GM21723 (cell line): ENCODE data around the gene PKD2L1.
A peak's percentile ranks its signal among the peaks of the same experiment; 100 is the strongest.
"Not testable (repeated sequence)": the region's sequence is repeated elsewhere in the genome, so short reads cannot be mapped to it uniquely, and the experiment has no call there.

Experiments used
- ATAC-seq: cut with Tn5 transposase; IDR thresholded peaks from one replicate; pipeline ENCODE4 v1.9.1; 2021; ENCODE audit warnings: mild to moderate bottlenecking, moderate library complexity; ENCODE audit not compliant: unreplicated experiment

The PKD2L1 gene

GRCh38 chr10:100334762-100335161 lies 4.7 kb upstream of the PKD2L1 start:
- ATAC-seq, result no peak

- no peak for ATAC-seq
Observed at GRCh38 chr10:100333661-100334440, 3.8 kb upstream of the PKD2L1 start.

GRCh38 chr10:100333106-100333505 lies 3.1 kb upstream of the PKD2L1 start:
- no peak for ATAC-seq

GRCh38 chr10:100328198-100328597 lies 1.8 kb downstream of the PKD2L1 start:
- no peak for ATAC-seq

GRCh38 chr10:100327718-100328009 lies 2.4 kb downstream of the PKD2L1 start:
- ATAC-seq, result no peak

- peak; percentile 99 for ATAC-seq
Observed at GRCh38 chr10:100327007-100327717, 2.9 kb downstream of the PKD2L1 start.

GRCh38 chr10:100325158-100325557 lies 4.9 kb downstream of the PKD2L1 start:
- no peak for ATAC-seq

- no peak for ATAC-seq
Observed at GRCh38 chr10:100319707-100320402, 10.2 kb downstream of the PKD2L1 start.

- no peak for ATAC-seq
Observed at GRCh38 chr10:100318207-100318606, 11.8 kb downstream of the PKD2L1 start.

- ATAC-seq, result no peak
Observed at GRCh38 chr10:100315615-100316014, 14.4 kb downstream of the PKD2L1 start.

- ATAC-seq, result no peak
Observed at GRCh38 chr10:100311298-100311697, 18.7 kb downstream of the PKD2L1 start.

GRCh38 chr10:100307684-100308083 lies 22.3 kb downstream of the PKD2L1 start:
- ATAC-seq, result no peak

GRCh38 chr10:100306861-100307260 lies 23.2 kb downstream of the PKD2L1 start:
- no peak for ATAC-seq

- ATAC-seq, result no peak
Observed at GRCh38 chr10:100304414-100304813, 25.6 kb downstream of the PKD2L1 start.

GRCh38 chr10:100303724-100304319 lies 26.2 kb downstream of the PKD2L1 start:
- no peak for ATAC-seq

GRCh38 chr10:100301123-100301522 lies 28.9 kb downstream of the PKD2L1 start:
- ATAC-seq, result not testable (repeated sequence)

GRCh38 chr10:100297242-100297641 lies 32.8 kb downstream of the PKD2L1 start:
- ATAC-seq, result no peak

- ATAC-seq, result no peak
Observed at GRCh38 chr10:100293066-100293465, 37.0 kb downstream of the PKD2L1 start.

GRCh38 chr10:100292300-100292699 lies 37.7 kb downstream of the PKD2L1 start:
- not testable (repeated sequence) for ATAC-seq

- ATAC-seq, result no peak
Observed at GRCh38 chr10:100291356-100291755, 38.7 kb downstream of the PKD2L1 start.

- no peak for ATAC-seq
Observed at GRCh38 chr10:100289641-100290040, 40.4 kb downstream of the PKD2L1 start.
